ENCODE results near the gene PTPRN2. TPM values are rescaled to one million over a fixed set of nuclear protein-coding genes. Genes with fewer than 3 reads are reported as not detected.

PTPRN2 gene
- total and polyA plus RNA-seq, 2 of the 8 experiments (the other 6 are each of a cell fraction or from before 2014, with no cell fraction given) = 2.6 to 4.5 TPM

GRCh38 chr7:157704365-157704764 is 883.3 kb downstream of the PTPRN2 start:
- Histone ChIP-seq H3K23me2 (ENCODE audit: low read depth, low read length) (no peaks in the 10 kb centered on the region), H2BK20ac (ENCODE audit: low read length) (no peak overlapping the region), H3K27me3 (replicated peaks in 1 of 4; ENCODE audit: control insufficient read depth in 3 of 4, extremely low read depth in 1 of 4, insufficient read depth in 3 of 4, low read length in 3 of 4) (no peaks in the 10 kb centered on the region; a peak in 3 of 7 replicates), H2BK15ac (ENCODE audit: low read length) (no peak overlapping the region), H3K4me3 (ENCODE audit: extremely low read depth in 1 of 4, insufficient read depth in 2 of 4, low read depth in 3 of 4, low read length in 4 of 4) (no peak overlapping the region), H3K79me2 (ENCODE audit: control insufficient read depth in 1 of 2, insufficient read depth in 2 of 2, low read length in 2 of 2) (no peaks in the 10 kb centered on the region), H2AFZ (ENCODE audit: low read length) (no peak overlapping the region), H3K79me1 (ENCODE audit: low read depth, low read length) (no peaks in the 10 kb centered on the region), H3K56ac (replicated peaks; ENCODE audit: insufficient read length, low read depth, low read length) (no peak overlapping the region), H4K5ac (ENCODE audit: insufficient read length, low read depth, low read length) (no peak overlapping the region), H3K9me3 (ENCODE audit: insufficient read depth in 2 of 2, low read depth in 1 of 2, low read length in 1 of 2) (no peaks in the 10 kb centered on the region), H4K20me1 (replicated peaks in 1 of 2; ENCODE audit: control insufficient read depth in 1 of 2, insufficient read depth in 2 of 2, low read length in 2 of 2) (peaks cover 0 to 4% of the 10 kb centered on the region in 2 experiments), H2AK5ac (ENCODE audit: low read depth, low read length) (no peak overlapping the region), H3K4me2 (ENCODE audit: insufficient read depth in 1 of 2, low read depth in 2 of 2, low read length in 2 of 2) (no peak overlapping the region), H3K18ac (ENCODE audit: extremely low read depth, low read length) (no peak overlapping the region), H4K8ac (ENCODE audit: extremely low read depth, insufficient read depth, low read length) (no peak overlapping the region), H2BK5ac (ENCODE audit: low read depth, low read length) (no peak overlapping the region), H3K4me1 (replicated peaks in 1 of 4; ENCODE audit: control insufficient read depth in 3 of 4, insufficient read depth in 4 of 4, low read length in 3 of 4) (no peaks in the 10 kb centered on the region), H3K36me3 (ENCODE audit: control insufficient read depth in 2 of 4, insufficient read depth in 4 of 4, low read length in 3 of 4) (no peaks in the 10 kb centered on the region), H3K9ac (replicated peaks in 1 of 4; ENCODE audit: extremely low read depth in 1 of 4, low read depth in 3 of 4, low read length in 3 of 4) (no peak overlapping the region), H3K14ac (ENCODE audit: insufficient read length) (no peak overlapping the region), H3K23ac (ENCODE audit: insufficient read length) (no peak overlapping the region), H3K4ac (replicated peaks; ENCODE audit: insufficient read length, low read depth, low read length) (no peak overlapping the region), H4K91ac (replicated peaks; ENCODE audit: insufficient read length, low read length) (no peak overlapping the region), H3K27ac (ENCODE audit: low read depth, low read length) (no peak overlapping the region), H2BK12ac (ENCODE audit: low read depth, low read length) (no peak overlapping the region), H2BK120ac (replicated peaks; ENCODE audit: low read depth, low read length) (no peak overlapping the region)
- FAIRE-seq (no peak), DNase-seq (ENCODE audit: low read depth in 1 of 2, low spot score in 2 of 2) (no peak)
- POLR2A ChIA-PET (ENCODE audit: partially characterized antibody) = no interaction called here
- 81% methylated on average over 9 of the region's 9 CpGs; no CpG with 5 or more reads in 1 of the 2 experiments for WGBS, 2 experiments (ENCODE audit: extremely low coverage in 1 of 2, insufficient coverage in 1 of 2, insufficient read length in 1 of 2, insufficient replicate concordance in 2 of 2, low coverage in 1 of 2, low lambda C conversion rate in 2 of 2, missing lambda C conversion rate in 1 of 2)
- TF ChIP-seq KDM1A (IDR thresholded peaks at IDR 0.05; ENCODE audit: borderline replicate concordance, low read length) (no peak), TAF7 (optimal IDR thresholded peaks at IDR 0.05; ENCODE audit: borderline replicate concordance, low read depth, low read length) (no peak), SP2 (IDR thresholded peaks at IDR 0.05; ENCODE audit: low read length) (no peak), CEBPB (IDR thresholded peaks at IDR 0.05; ENCODE audit: low read depth, low read length) (no peak), EZH2 (IDR thresholded peaks at IDR 0.05; ENCODE audit: low read depth, low read length, severe bottlenecking) (no peak), YY1 (IDR thresholded peaks at IDR 0.05; ENCODE audit: low read depth, low read length) (no peak)
- CTCF ChIA-PET (ENCODE audit: partially characterized antibody) = interaction anchor here (1.9 kb wide), 1 partner anchor 170 kb away, joined by 5 read pairs; no protein-coding TSS in a partner anchor

All from H1 (cell line).